Neural cell (in vitro differentiated cells): ENCODE results near the gene MPI.

Experiments
- CTCF ChIP-seq: fragments of 450-650 bp; IDR thresholded peaks from 2 replicates; pipeline ENCODE4 v1.5.1; 2014; ENCODE audit warnings: antibody characterized with exemption, mild to moderate bottlenecking, moderate library complexity; ENCODE audit not compliant: poor library complexity, severe bottlenecking
- EP300 ChIP-seq: fragments of 450-650 bp; conservative IDR thresholded peaks from 2 replicates; pipeline ENCODE4 v1.6.1; 2014; ENCODE audit warnings: antibody characterized with exemption, mild to moderate bottlenecking, moderate library complexity; ENCODE audit not compliant: poor library complexity, severe bottlenecking
- POLR2AphosphoS5 ChIP-seq: IDR thresholded peaks from 2 replicates; pipeline ENCODE4 v1.6.1; 2012
- RAD21 ChIP-seq: fragments of 450-650 bp; conservative IDR thresholded peaks from 2 replicates; pipeline ENCODE4 v1.6.1; 2014; ENCODE audit warnings: antibody characterized with exemption, mild to moderate bottlenecking, moderate library complexity
- REST ChIP-seq: IDR thresholded peaks from 2 replicates; pipeline ENCODE4 v1.6.1; 2012; ENCODE audit warnings: borderline replicate concordance
- TAF1 ChIP-seq: IDR thresholded peaks from 2 replicates; pipeline ENCODE4 v1.6.1; 2012; ENCODE audit warnings: low read depth

- TF ChIP-seq CTCF: no peak
- TF ChIP-seq TAF1: no peak
- no peak for TF ChIP-seq REST
- no peak for TF ChIP-seq RAD21
- TF ChIP-seq EP300: no peak
- TF ChIP-seq POLR2AphosphoS5: no peak
Measured at GRCh38 chr15:74933573-74933972, 43.7 kb downstream of the MPI start.
